Left lung (tissue), 10 donors: Measurements from ENCODE around the gene VPS50. TPM values are rescaled to one million over a fixed set of nuclear protein-coding genes. Genes with fewer than 3 reads are reported as not detected.

Source experiments
- ATAC-seq: fragments of 200-7000 bp; cut with Tn5 transposase; one replicate; pipeline ENCODE4 v1.9.1; 2020; ENCODE audit warnings: moderate library complexity
- DNase-seq, 4 donors: peaks; one replicate each; pipeline ENCODE4 v3.0.0-alpha.2; 2013 to 2020
- H3K27ac ChIP-seq, 2 donors: fragments of 200-600 bp; sonication (generic) in 1 of 2; one replicate each; pipeline versions ENCODE4 v1.5.0 to v1.8.0; 2020 to 2021
- H3K27me3 ChIP-seq, 2 donors: fragments of 200-600 bp; sonication (generic) in 1 of 2; one replicate each; pipeline versions ENCODE4 v1.5.0 to v1.8.0; 2020 to 2021
- H3K36me3 ChIP-seq, 2 donors: fragments of 200-600 bp; sonication (generic) in 1 of 2; one replicate each; pipeline versions ENCODE4 v1.5.0 to v1.8.0; 2020 to 2021
- H3K4me1 ChIP-seq, 2 donors: fragments of 200-600 bp; one replicate each; pipeline ENCODE4 v1.8.0; 2021
- H3K4me3 ChIP-seq, 2 donors: fragments of 200-600 bp; sonication (generic) in 1 of 2; one replicate each; pipeline versions ENCODE4 v1.5.0 to v1.8.0; 2020 to 2021; ENCODE audit warnings: mild to moderate bottlenecking in 1 of 2
- H3K9me3 ChIP-seq, 2 donors: fragments of 200-600 bp; sonication (generic) in 1 of 2; one replicate each; pipeline versions ENCODE4 v1.5.0 to v1.8.0; 2020 to 2021
- CTCF ChIP-seq, 2 donors: fragments of 200-600 bp; sonication (generic) in 1 of 2; IDR thresholded peaks; one replicate each; pipeline versions ENCODE4 v1.5.0 to v1.8.0; 2021; ENCODE audit warnings: antibody characterized with exemption in 2 of 2
- intact Hi-C, 2 donors: fragments of 100-400 bp; cut with DNase I; formaldehyde crosslinking; loops; one replicate each; pipeline versions ENCODE4 v1.11.2 to v1.14.2; 2022
- polyA plus RNA-seq, 6 donors: library from polyadenylated mRNA; unstranded; fragments of 120-200 nt; gene quantifications; one replicate each; pipeline ENCODE4 v1.2.1, GENCODE V29; 2013; ENCODE audit not compliant: insufficient read length in 6 of 6
- total RNA-seq, 2 donors: library from RNA; stranded (reverse); fragmentation: NEBNext Ultra II Directional; extraction: Animal tissue kit (Norgen Biotek cat#: 25700); gene quantifications; one replicate each; pipeline ENCODE4 v1.2.1, GENCODE V29; 2021
- donor health status: DM: no; HTN: yes; CAD: no.
- donor health status: DM: no; HTN: no; CAD: no.

Gene VPS50
- total and polyA plus RNA-seq, 8 donors: 25.0 to 33.6 (median 28.7) TPM

GRCh38 chr7:93205046-93205445 lies 27.1 kb upstream of the VPS50 start:
- no peaks in the 10 kb centered on the region for H3K4me1 ChIP-seq
- DNase-seq (no peak), ATAC-seq (no peak)
- TF ChIP-seq CTCF (IDR thresholded peaks at IDR 0.05): no peak
- no peaks in the 10 kb centered on the region for H3K9me3 ChIP-seq
- H3K36me3 ChIP-seq: no peaks in the 10 kb centered on the region
- H3K4me3 ChIP-seq: no peak overlapping the region
- intact Hi-C loops: no loop called here
- H3K27me3 ChIP-seq: no peaks in the 10 kb centered on the region
- H3K27ac ChIP-seq: no peak overlapping the region

- Histone ChIP-seq H3K9me3 (no peaks in the 10 kb centered on the region), H3K27ac (no peak overlapping the region), H3K4me3 (no peak overlapping the region), H3K4me1 (no peaks in the 10 kb centered on the region), H3K27me3 (no peaks in the 10 kb centered on the region), H3K36me3 (no peaks in the 10 kb centered on the region)
- intact Hi-C loops: no loop called here
- no peak for ATAC-seq
- TF ChIP-seq CTCF (IDR thresholded peaks at IDR 0.05): no peak
- no peak for DNase-seq
These were observed 20.8 kb upstream of the VPS50 start for GRCh38 chr7:93211228-93211818.

GRCh38 chr7:93212881-93213280 lies 19.3 kb upstream of the VPS50 start:
- intact Hi-C loops: no loop called here
- ATAC-seq (no peak), DNase-seq (no peak)
- no peak for TF ChIP-seq CTCF (IDR thresholded peaks at IDR 0.05)
- no peak overlapping the region for H3K4me3 ChIP-seq
- H3K27ac ChIP-seq: no peak overlapping the region
- H3K9me3 ChIP-seq: no peaks in the 10 kb centered on the region
- no peaks in the 10 kb centered on the region for H3K27me3 ChIP-seq
- no peaks in the 10 kb centered on the region for H3K4me1 ChIP-seq
- no peaks in the 10 kb centered on the region for H3K36me3 ChIP-seq

- no peaks in the 10 kb centered on the region for H3K27me3 ChIP-seq
- no peak for DNase-seq
- intact Hi-C loops: no loop called here
- no peaks in the 10 kb centered on the region for H3K36me3 ChIP-seq
- no peak overlapping the region for H3K27ac ChIP-seq
- TF ChIP-seq CTCF (IDR thresholded peaks at IDR 0.05): no peak
- no peaks in the 10 kb centered on the region for H3K9me3 ChIP-seq
- no peak overlapping the region for H3K4me3 ChIP-seq
- no peak for ATAC-seq
- no peaks in the 10 kb centered on the region for H3K4me1 ChIP-seq
These were observed 13.0 kb upstream of the VPS50 start for GRCh38 chr7:93218997-93219827.

GRCh38 chr7:93219868-93220267 lies 12.3 kb upstream of the VPS50 start:
- Histone ChIP-seq H3K36me3 (no peaks in the 10 kb centered on the region), H3K27ac (no peak overlapping the region), H3K27me3 (no peaks in the 10 kb centered on the region), H3K4me3 (no peak overlapping the region), H3K4me1 (no peaks in the 10 kb centered on the region), H3K9me3 (no peaks in the 10 kb centered on the region)
- TF ChIP-seq CTCF (IDR thresholded peaks at IDR 0.05): no peak
- intact Hi-C loops: no loop called here
- no peak for ATAC-seq
- DNase-seq: no peak
